HG03097 (cell line): ENCODE data around the gene NUP107.

Source experiments
- ATAC-seq: cut with Tn5 transposase; IDR thresholded peaks from one replicate; pipeline ENCODE4 v1.9.1; 2021; ENCODE audit not compliant: unreplicated experiment, low FRiP score

NUP107 gene

DNA sequence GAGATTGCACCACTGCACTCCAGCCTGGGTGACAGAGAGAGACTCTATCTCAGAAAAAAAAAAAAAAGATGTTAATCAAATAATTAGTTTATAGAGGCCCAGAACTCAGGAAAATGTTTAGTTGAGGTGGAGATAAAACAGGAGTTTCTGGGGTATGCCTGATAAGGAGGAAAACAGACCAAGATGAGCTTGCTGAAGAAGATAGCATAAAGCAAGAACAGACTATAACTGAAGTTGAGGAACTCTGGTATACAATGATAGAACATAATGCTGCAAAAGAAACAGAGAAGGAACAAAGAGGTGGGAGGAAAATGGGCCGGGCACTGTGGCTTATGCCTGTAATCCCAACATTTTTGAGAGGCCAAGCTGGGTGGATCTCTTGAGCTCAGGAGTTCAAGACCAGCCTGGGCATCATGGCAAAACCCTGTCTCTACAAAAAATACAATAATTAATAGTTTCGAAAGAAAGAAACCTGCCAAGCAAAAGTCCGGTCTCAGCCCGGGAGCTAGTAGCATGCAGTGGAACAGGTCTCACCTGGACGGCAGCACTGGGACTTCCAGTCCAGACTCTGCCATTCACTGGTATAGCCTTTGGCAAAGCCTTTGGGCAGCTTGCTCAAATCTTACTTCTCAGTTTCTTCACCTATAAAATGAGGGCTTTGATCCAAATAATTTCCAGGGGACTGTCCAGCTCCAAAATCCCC is 84.6 kb downstream of the NUP107 start:
- no peak for ATAC-seq

DNA sequence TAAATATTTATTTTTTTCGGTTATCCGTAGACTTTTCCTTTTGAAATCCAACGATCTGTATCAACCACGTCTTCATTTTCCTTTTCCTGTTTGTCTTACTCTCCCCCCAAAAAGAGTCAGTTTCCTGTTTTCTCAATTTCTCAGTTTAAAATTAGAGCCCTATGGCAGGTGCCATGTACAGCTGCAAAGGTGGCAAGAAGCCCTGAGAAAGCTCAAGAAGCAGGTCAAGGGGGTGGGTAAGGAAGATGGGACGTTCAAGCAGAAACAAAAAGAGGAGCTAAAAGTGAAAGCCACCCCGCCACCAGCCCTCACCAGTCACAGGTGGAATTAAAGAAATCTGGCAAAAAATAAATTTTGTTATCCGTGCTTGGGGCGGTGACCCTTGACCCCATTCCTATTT is 85.9 kb downstream of the NUP107 start:
- no peak for ATAC-seq

DNA sequence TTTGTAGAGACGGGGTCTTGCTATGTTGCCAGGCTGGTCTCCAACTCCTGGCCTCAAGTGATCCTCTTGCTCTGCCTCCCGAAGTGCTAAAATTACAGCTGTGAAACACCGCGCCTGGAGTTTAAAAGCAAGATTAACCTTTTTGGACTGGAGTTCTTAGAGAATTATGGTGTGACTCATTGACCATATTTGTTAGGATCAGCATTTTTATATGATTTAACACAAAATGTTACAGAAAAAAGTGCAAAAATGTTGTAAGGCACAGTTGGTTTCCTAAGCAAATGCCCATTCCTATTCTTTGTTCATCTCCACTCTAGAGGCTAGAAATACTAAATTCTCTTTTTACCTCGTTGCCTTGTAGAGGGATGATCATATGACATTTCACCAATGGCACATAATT is 86.8 kb downstream of the NUP107 start:
- ATAC-seq, result no peak

DNA sequence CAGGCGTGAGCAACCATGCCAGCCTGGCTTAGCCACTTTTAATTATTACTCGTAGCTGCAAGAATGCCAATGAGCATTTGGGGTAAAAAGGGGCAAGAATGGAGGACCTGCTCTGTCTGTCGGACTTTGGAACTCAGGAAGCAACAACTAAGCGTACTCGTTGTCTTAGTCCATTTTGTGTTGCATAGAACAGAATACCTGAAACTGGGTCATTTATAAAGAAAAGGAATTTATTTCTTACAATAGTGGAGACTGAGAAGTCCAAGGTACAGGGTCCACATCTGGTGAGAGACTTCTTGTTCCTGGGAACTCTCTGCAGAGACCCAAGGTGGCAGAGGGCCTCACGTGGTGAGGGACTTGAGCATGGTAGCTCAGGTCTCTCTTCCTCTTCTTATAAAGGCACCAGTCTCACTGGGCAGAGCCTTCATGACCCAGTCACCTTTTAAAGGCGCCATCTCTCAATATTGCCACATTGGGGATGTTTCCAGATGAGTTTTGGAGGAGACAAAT is 88.4 kb downstream of the NUP107 start:
- no peak for ATAC-seq

DNA sequence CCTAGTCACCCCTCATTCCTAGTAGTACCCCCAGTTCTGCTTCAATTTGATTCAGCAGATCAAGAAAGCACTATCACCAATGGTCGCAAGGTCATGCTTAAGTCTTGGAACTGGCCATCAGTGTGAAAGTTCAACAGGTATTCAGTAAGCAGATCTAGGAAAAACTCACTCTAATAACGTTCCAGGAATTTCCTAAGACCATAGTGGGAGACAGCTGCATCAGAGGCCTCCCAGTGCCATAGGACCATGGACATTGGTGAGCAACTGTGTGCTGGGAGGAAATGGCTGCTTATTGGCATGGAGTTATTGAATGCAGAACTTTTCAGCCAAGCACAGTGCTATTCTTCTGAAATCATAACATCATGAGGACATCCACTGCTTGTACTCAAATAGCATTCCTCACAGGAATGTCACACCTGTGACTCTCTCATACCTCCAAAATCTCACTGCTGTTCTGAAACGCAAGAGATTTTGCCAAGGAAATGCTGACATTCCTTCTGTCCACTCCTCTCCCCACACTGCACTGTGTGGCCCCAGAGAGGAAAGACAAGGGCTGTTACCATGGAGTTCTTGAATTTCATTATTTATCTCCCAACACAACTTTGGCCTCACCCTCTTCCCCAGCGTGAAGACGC is 90.3 kb downstream of the NUP107 start:
- ATAC-seq, result no peak

DNA sequence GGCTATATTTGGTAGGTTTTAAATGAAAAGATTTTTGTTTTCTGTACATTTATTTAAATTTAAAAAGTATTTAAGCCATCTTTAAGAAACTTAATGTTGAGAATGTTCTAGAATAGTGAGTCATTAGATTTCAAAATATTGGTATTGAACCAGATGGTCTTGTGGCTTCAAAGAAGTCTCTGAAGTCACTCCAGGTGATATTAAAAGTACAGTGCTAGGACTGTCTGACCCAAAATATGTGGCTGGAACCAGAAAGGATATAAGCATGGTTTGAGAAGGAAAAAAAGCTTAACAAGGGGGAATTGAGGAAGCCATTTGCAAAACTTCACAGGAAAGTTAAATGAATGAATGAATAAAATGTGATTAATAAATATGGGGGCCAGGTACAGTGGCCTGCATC is 92.5 kb downstream of the NUP107 start:
- no peak for ATAC-seq

DNA sequence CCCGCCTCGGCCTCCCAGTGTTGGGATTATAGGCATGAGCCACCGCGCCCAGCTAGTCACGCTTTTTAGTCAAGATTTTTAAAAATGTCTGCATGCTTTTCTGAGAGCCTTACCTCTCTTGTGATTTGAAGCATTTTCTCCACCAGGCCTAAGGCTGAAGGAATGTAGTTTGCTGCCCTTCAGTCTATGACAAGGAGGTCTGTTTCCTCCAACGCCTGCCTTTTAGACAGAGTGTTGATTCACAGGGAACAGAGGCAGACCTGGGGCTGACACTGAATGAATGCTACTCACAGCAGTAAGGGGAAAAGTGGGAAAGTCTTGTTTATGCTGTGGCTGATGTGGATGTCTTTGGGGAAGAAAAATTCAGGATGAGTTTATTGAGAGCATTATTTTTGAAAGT is 94.0 kb downstream of the NUP107 start:
- ATAC-seq, result no peak

DNA sequence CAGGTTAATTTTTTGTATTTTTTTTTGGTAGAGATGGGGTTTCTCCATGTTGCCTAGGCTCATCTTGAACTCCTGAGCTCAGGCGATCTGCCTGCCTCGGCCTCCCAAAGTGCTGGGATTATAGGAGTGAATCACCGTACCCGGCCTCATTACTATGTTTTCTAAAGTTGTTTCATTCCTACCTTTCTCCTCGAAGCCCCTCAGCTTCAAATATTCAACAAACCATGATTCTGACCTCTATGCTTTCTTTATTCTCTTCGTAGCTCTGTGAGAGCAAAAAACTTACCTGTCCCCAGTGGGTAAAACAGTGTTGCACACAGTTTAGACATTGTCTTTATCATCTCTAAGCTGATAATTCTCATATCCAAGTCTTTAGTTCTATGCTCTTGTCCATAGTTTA is 95.0 kb downstream of the NUP107 start:
- ATAC-seq, result no peak

DNA sequence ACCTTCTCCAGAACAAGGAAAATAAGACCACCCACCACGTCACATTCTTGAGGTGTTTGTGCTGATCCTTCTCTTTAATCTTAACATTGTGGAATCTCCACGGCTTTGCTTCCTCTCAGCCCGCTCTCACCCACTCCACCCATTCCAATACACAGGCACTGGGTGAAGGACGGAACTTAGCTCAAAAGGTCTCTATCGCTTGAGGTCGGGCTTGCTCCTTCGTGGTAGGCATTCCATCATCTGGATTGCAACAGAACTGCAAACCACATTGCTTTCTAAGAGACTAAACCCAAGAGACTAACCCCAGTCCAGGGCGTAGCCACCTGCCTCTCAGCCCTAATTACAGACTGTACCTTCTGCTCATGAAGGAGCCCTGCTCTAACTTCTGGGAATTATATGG is 97.2 kb downstream of the NUP107 start:
- ATAC-seq, result no peak

DNA sequence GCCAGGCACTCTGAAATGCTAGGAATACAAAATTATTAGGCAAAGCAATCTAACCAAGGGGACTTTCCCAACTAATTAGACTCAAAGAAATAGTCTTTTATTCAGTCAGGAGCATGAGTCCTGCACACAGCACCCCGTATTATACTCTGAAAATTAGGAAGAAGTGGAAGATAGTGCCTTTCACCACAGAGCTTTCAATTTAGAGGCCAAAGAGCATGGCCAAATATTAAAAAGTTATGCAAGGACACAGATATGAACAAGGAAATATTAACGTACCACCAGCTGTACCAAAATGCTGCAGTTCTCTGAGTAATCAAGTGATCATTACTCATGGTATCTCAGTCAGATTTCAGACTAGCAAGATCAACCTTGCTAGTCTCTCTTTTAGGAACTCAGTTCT is 98.6 kb downstream of the NUP107 start:
- no peak for ATAC-seq

DNA sequence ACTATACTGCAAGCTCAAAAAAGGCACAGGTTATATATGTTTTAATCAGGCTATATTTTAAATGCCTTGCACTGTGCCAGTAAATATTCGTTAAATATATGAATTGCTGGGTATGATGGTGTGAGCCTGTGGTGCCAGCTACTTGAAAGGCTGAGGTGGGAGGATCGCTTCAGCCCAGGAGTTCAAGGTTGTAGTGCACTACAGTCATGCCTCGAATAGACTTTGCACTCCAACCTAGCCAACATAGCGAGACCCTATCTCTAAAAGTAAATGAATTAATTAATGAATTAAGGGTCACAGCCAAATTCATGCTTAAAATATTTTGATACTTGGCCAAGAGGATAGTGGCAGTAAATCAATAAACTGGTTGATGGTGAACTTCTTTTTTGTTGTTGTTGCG is 99.0 kb downstream of the NUP107 start:
- ATAC-seq, result no peak

DNA sequence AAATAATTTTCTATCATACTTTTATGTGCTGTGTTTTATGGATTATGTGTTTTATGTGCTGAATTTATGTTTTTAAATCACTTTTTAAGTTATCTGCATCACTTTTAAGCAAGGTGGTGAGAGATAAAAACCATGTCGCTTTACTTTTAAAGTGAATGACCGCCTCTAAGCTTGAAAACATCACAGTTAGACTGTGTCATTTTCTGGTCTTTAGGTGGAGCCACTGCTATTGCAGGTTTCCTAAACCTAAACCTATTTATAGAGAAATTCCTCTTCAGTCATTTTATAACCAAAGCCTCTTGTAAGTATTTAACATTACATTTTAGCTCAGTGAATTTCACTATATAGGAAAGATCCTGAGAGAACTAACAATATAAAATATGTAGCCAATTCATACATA is 100.2 kb downstream of the NUP107 start:
- ATAC-seq, result no peak

DNA sequence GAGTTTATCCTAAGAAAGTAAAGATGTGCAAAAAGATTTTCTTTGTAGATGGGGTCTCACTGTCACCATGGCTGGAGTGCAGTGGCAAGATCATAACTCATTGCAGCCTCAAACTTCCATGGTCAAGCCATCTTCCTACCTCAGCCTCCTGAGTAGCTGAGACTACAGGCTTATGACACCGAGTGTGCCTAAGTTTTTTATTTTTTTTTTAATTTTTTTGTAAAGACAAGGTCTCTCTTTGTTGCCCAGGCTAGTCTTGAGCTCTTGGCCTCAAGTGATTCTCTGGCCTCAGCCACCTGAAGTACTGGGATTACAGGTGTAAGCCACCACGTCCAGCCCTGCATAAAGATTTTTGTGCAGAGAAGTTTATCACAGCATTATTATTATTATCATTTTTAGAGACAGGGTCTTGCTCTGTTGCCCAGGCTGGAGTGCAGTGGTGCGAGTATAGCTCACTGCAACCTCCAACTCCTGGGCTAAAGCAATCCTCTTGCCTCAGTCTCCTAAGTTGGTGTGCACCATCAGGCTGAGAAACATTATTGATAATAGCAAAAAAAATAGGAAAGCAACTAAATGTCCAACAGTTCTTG is 101.9 kb downstream of the NUP107 start:
- ATAC-seq, result no peak

DNA sequence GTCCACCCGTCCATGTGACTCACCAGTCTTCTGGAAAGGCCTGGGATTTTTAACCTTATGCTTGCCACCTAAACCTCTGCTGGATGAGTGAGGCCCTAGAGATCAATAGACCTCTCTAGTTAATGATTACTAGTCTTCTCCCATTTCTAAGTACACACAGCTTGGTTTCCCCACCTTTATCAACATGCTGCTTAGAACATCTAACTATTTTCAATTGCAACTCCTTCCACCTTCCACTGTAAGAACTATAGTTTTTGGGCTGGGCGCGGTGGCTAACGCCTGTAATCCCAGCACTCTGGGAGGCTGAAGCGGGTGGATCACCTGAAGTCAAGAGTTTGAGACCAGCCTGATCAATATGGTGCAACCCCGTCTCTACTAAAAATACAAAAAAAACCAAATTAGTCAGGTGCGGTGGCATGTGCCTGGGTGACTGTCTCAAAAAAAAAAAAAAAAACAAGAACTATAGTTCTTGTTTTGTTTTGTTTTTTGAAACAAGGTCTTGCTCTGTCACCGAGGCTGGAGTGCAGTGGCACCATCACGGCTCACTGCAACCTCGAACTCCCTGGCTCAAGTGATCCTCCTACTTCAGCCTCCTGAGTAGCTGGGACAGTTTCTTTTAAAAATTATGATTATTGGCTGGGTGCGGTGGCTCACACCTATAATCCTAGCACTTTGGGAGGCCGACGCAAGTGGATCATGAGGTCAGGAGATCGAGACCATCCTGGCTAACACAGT is 102.5 kb downstream of the NUP107 start:
- no peak for ATAC-seq

DNA sequence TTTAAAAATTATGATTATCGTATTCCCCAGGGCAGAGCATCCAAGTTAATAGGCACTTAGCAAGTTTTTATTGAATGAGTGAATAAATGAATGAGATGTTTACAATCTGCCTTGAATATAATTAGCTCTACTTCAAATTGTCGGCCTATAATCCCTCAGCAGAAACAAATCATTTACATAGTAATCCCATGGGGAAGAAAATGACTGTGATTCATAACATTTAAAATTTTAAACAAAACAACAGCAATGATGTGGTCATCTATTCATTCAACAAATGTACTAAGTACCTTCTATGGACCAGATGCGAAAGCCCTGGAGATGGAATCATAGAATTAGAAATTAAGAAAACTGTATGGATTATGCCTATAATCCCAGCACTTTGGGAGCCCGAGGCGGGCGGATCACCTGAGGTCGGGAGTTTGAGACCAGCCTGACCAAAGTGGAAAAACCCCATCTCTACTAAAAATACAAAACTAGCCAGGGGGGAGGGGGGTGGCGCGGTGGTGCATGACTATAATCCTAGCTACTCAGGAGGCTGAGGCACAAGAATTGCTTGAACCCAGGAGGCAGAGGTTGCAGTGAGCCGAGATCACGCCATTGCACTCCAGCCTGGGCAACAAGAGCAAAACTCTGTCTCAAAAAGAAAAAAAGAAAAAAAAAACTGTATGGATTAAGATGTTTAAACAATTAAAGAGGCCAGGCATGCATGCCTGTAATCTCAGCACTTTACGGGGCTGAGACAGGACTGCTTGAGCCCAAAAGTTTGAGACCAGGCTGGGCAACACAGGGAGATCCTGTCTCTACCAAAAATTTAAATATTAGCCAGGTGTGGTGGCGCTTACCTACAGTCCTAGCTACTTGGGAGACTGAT is 103.5 kb downstream of the NUP107 start:
- no peak for ATAC-seq

DNA sequence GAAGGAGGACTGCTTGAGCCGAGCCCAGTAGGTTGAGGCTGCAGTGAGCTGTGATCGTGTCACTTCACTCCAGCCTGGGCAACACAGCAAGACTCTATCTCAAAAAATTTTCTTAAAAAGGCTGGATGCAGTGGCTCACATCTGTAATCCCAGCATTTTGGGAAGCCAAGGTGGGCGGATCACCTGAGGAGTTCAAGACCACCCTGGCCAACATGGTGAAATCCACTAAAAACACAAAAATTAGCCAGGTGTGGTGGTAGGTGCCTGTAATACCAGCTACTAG is 104.1 kb downstream of the NUP107 start:
- ATAC-seq, result no peak

DNA sequence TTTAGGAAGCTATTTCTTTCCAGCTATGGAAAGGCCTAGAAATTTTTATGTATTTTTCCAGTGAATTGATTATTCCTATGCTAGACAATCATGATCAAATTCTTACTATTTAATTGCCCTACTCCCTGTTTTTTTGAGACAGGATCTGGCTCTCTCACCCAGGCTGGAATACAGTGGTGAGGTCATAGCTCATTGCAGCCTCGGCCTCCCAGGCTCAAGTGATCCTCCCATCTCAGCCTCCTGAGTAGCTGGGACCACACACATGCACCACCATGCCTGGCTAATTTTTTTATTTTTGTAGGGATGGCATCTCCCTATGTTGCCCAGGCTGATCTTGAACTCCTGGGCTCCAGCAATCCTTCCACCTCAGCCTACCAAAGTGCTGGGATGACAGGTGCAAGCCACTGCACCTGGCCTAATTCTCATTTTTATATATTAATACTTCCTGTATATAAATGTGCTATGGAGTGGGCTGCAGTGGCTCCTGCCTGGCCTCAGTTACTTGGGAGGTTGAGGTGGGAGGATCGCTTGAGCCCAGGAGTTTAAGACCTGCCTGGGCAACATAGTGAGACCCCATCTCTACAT is 105.2 kb downstream of the NUP107 start:
- ATAC-seq, result no peak

DNA sequence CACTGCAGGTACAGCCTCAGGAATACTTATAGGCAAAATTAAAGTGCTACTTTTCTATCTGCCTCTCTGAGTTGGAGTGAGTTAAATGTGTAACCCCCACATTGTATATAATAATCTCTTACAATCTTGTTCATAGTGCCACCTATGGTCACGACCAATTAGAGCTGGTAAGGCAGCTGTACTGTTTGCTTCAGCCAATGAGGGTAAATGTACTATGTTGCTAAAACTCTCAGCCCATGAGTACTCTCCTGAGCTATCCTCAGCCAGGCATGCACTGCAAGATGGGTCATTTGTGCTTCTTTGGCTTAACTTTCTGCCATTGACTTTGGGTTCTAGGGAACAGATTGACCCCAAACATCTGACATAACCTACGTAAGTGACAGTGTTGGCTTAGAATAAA is 106.2 kb downstream of the NUP107 start:
- ATAC-seq, result no peak

DNA sequence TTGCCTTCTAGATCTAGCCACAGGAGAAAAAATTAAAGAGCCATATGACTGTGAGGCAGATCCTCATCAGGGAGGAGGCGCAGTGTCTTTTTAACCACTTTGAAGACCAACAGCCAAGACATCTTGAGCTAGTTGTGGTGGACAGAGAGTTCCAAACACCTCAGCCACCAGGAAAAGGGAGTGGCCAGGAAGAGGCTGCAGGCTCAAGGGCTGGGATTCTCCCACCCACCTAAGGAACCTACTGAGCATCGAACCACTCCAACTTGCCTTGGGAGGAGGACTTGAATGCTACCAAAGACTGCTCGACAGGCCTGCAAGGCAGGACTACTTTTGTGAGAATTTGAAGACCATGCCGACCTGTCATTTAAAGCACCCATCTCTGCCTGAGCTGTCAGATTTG is 106.7 kb downstream of the NUP107 start:
- no peak for ATAC-seq

DNA sequence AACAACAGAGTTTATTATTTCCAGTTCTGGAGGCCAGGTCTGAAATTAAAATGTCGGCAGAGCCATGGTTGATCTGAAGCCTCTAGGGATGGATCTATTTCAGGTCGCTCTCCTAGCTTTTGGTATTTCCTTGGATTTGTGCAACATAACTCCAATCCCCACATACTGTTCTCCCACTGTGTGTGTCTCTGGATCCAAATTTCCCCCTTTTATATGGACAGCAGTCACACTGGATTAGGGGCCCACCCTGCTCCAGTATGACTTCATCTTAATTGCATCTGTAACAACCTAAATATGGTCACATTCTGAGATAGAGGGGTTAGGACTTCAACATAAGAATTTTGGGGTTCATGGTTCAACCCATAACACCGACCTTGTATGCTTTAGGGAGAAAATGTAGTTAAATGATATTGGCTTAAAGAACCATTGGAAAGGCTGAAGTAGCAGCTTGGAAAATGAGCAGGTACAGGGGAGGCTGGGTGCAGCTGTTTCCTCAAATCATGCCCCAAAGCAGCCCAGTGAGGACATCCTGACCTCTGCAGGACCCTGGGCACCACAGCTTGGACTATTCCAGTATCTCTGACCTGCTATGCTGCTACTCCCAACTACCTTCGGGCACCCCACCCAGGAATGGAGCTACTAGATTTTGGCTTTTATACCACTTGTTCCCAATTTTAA is 107.3 kb downstream of the NUP107 start:
- no peak for ATAC-seq
